SJSA1 (cell line): ENCODE results near the gene C13orf42. TPM values are rescaled to one million over a fixed set of nuclear protein-coding genes. Genes with fewer than 3 reads are reported as not detected.

Experiments used
- DNase-seq, 2 experiments: peaks; one replicate each; pipeline ENCODE4 v3.0.0-alpha.2; 2015 to 2020; ENCODE audit warnings: low spot score in 2 of 2, low read depth in 1 of 2
- H3K27ac ChIP-seq: fragments of 250-450 bp; sonication (Bioruptor Pico); 2 replicates; pipeline ENCODE4 v1.5.1; 2020; ENCODE audit warnings: mild to moderate bottlenecking, moderate library complexity
- H3K27me3 ChIP-seq: fragments of 250-450 bp; sonication (Bioruptor Pico); replicated peaks from 2 replicates; pipeline ENCODE4 v1.5.1; 2020; ENCODE audit warnings: mild to moderate bottlenecking, moderate library complexity
- H3K36me3 ChIP-seq: fragments of 250-450 bp; sonication (Bioruptor Pico); 2 replicates; pipeline ENCODE4 v1.5.1; 2020; ENCODE audit warnings: mild to moderate bottlenecking
- H3K4me1 ChIP-seq: fragments of 250-450 bp; sonication (Bioruptor Pico); replicated peaks from 2 replicates; pipeline ENCODE4 v1.6.1; 2021; ENCODE audit warnings: mild to moderate bottlenecking
- H3K4me3 ChIP-seq: fragments of 250-450 bp; sonication (Bioruptor Pico); 2 replicates; pipeline ENCODE4 v1.5.1; 2020; ENCODE audit warnings: mild to moderate bottlenecking
- H3K9me3 ChIP-seq: fragments of 250-450 bp; sonication (Bioruptor Pico); replicated peaks from 2 replicates; pipeline ENCODE4 v1.5.1; 2020; ENCODE audit warnings: mild to moderate bottlenecking
- total RNA-seq: library from RNA; depleted of rRNA; stranded (reverse); fragments of >200 nt; shearing (Covaris generic); gene quantifications from 2 replicates; pipeline ENCODE4 v1.2.3, GENCODE V29; 2014; rRNA removed

Gene C13orf42
- total RNA-seq = not detected in 2 replicates

DNA sequence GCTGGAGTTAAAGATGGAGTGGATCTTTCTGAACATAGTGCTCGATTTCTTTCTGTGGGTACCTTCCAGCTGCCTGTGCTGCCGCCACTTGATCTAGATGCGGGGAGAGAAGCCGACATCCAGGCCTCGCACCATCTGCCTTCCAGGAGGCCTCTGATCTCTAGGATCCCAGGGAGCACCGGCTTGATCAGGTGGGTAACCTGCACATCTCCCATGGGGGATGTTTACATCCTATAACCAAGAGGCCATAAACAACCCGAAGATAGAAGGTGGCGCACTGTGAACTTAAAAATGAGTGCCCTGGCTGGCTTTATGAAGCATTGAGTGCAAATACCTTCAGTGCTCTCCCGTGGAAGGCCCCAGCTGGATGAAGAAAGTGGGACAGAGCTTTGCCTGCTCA lies at the start of gene C13orf42:
TSS of gene C13orf42 (minus strand) at position 101 of the 400 bp plus-strand sequence. CDS start at position 36, 65 bp downstream.
- Histone ChIP-seq H3K27me3 (no peaks in the 10 kb centered on the region), H3K9me3 (no peaks in the 10 kb centered on the region), H3K4me3 (no peak within 1 kb of the TSS), H3K27ac (no peak within 1 kb of the TSS), H3K4me1 (no peaks in the 10 kb centered on the region), H3K36me3 (no peaks in the 10 kb centered on the region)
- DNase-seq = no peak

DNA sequence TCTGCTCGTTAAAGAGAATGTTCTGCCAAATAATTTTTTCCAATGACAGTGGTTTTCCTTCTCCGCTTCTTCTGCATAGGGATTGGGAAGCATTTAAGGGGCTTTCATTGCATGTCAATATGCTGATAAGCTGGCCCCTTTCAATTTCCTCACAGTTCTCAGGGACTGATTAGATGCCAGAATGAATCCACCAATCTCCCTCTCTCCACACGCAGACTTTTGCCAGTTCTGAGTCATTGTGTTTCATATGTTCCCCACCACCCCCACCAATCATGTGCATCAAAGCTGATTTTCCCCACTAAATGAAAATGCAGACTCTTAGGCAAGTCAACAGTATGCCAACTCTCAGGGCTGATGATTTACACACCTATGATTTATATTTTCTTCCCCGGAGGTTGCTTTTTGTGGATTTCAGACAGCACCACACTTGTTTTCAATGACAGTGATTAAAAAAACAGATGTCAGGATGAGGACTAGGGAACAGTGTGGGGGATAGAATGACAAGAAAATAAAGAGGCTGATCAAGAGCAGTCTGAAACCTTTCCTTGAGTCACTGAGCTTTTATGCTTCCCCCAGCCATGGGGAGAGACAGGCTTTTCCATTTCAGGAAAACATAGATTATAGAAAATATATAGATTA lies 47.9 kb upstream of the C13orf42 start:
- H3K9me3 ChIP-seq = no peaks in the 10 kb centered on the region
- H3K27me3 ChIP-seq = no peaks in the 10 kb centered on the region
- no peaks in the 10 kb centered on the region for H3K36me3 ChIP-seq
- no peak overlapping the region for H3K27ac ChIP-seq
- no peak for DNase-seq
- H3K4me3 ChIP-seq = no peak overlapping the region
- H3K4me1 ChIP-seq = peaks cover 7% of the 10 kb centered on the region

- H3K4me3 ChIP-seq = no peak overlapping the region
- no peaks in the 10 kb centered on the region for H3K9me3 ChIP-seq
- H3K36me3 ChIP-seq = no peaks in the 10 kb centered on the region
- no peak overlapping the region for H3K27ac ChIP-seq
- no peak for DNase-seq
- H3K27me3 ChIP-seq = no peaks in the 10 kb centered on the region
- peaks cover 8% of the 10 kb centered on the region for H3K4me1 ChIP-seq
Observed at GRCh38 chr13:51158365-51158764, 47.3 kb upstream of the C13orf42 start.

- H3K9me3 ChIP-seq = no peaks in the 10 kb centered on the region
- H3K4me1 ChIP-seq = peaks cover 8% of the 10 kb centered on the region
- no peaks in the 10 kb centered on the region for H3K27me3 ChIP-seq
- no peak for DNase-seq
- H3K27ac ChIP-seq = no peak overlapping the region
- no peak overlapping the region for H3K4me3 ChIP-seq
- no peaks in the 10 kb centered on the region for H3K36me3 ChIP-seq
Observed at GRCh38 chr13:51156648-51157047, 45.6 kb upstream of the C13orf42 start.

GRCh38 chr13:51155776-51156515 lies 44.9 kb upstream of the C13orf42 start:
- Histone ChIP-seq H3K36me3 (no peaks in the 10 kb centered on the region), H3K4me1 (peaks cover 8% of the 10 kb centered on the region), H3K27ac (no peak overlapping the region), H3K27me3 (no peaks in the 10 kb centered on the region), H3K4me3 (no peak overlapping the region), H3K9me3 (no peaks in the 10 kb centered on the region)
- DNase-seq = no peak

- Histone ChIP-seq H3K36me3 (no peaks in the 10 kb centered on the region), H3K27ac (no peak overlapping the region), H3K27me3 (peaks cover 5% of the 10 kb centered on the region; the same call in 1 of the 2 replicates), H3K9me3 (no peaks in the 10 kb centered on the region), H3K4me1 (peaks cover 8% of the 10 kb centered on the region), H3K4me3 (no peak overlapping the region)
- DNase-seq = no peak
Observed at GRCh38 chr13:51155161-51155560, 44.1 kb upstream of the C13orf42 start.

DNA sequence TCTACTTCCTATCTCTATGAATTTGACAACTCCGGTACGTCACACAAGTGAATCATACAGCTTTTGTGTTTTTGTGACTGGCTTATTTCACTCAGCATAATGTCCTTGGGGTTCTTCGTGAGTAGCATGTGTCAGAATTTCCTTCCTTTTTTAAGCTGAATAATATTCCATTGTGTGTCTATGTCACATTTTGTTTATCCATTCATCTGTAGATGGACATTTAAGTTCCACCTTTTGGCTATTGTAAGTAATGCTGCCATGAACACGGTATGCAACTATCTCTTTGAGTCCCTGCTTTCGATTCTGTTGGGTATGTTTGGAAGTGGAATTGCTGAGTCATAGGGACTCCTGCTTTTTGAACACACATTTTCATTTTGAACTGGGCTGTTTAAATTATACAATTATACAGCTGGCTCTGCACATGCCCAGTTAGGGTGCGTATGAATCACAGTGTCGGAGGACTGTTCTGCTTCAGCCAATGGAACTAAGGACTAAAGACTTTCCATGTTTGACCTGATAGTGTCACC lies 43.0 kb upstream of the C13orf42 start:
- peak in 1 of 2 experiments; percentile 27 for DNase-seq
- H3K36me3 ChIP-seq = no peaks in the 10 kb centered on the region
- peaks cover 12% of the 10 kb centered on the region; the same call in 1 of the 2 replicates for H3K27me3 ChIP-seq
- H3K4me1 ChIP-seq = peaks cover 8% of the 10 kb centered on the region
- no peak overlapping the region for H3K27ac ChIP-seq
- H3K9me3 ChIP-seq = no peaks in the 10 kb centered on the region
- peak overlapping the region; percentile 13; the same call in 1 of the 2 replicates for H3K4me3 ChIP-seq

DNA sequence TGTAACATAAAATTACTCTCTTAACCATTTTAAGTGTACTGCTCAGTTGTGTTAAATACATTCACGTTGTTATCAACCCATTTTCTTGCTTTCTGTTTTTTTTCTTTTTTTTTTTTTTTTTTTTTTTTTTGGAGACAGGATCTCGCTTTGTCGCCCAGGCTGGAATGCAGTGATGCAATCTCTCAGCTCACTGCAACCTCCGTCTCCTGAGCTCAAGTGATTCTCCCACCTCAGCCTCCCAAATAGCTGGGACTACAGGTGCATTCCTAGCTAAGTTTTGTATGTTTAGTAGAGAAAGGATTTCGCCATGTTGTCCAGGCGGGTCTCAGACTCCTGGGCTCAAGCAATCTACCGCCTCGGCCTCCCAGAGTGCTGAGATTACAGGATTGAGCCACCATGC lies 42.5 kb upstream of the C13orf42 start:
- no peak overlapping the region for H3K4me3 ChIP-seq
- peaks cover 12% of the 10 kb centered on the region; the same call in 1 of the 2 replicates for H3K27me3 ChIP-seq
- H3K4me1 ChIP-seq = peaks cover 8% of the 10 kb centered on the region
- no peaks in the 10 kb centered on the region for H3K36me3 ChIP-seq
- no peaks in the 10 kb centered on the region for H3K9me3 ChIP-seq
- DNase-seq = no peak
- no peak overlapping the region for H3K27ac ChIP-seq

GRCh38 chr13:51152701-51153100 lies 41.6 kb upstream of the C13orf42 start:
- Histone ChIP-seq H3K27ac (no peak overlapping the region), H3K9me3 (no peaks in the 10 kb centered on the region)
- no peak for DNase-seq

DNA sequence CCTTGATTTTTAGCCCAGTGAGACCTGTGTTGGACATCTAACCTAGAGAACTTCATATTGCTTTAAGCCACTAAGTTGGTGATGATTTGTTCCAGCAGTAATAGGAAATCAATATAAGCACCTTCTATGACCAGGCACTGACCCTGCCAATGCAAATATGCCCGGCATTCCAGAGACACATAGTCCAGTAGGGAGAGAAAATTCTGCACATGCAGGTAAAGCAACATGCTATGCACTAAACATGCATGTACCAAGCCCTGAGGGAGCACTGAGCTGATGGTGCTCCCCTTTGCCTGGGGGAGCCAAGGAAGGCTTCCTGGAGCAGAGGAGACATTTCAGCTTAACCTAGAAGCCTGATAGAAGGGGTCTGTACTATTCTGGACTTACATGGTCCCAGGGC lies 40.4 kb upstream of the C13orf42 start:
- Histone ChIP-seq H3K36me3 (no peaks in the 10 kb centered on the region), H3K9me3 (no peaks in the 10 kb centered on the region), H3K27ac (no peak overlapping the region), H3K4me1 (peaks cover 8% of the 10 kb centered on the region), H3K27me3 (peaks cover 12% of the 10 kb centered on the region; the same call in 1 of the 2 replicates), H3K4me3 (no peak overlapping the region)
- no peak for DNase-seq

More at GRCh38 chr13:51152701-51153100, 41.6 kb upstream of the C13orf42 start:
- no peak overlapping the region for H3K4me3 ChIP-seq
- H3K27me3 ChIP-seq = peaks cover 12% of the 10 kb centered on the region; the same call in 1 of the 2 replicates
- H3K4me1 ChIP-seq = peaks cover 8% of the 10 kb centered on the region
- no peaks in the 10 kb centered on the region for H3K36me3 ChIP-seq

GRCh38 chr13:51148952-51149573 lies 38.0 kb upstream of the C13orf42 start:
- Histone ChIP-seq H3K27ac (no peak overlapping the region), H3K9me3 (no peaks in the 10 kb centered on the region), H3K27me3 (peaks cover 12% of the 10 kb centered on the region; the same call in 1 of the 2 replicates), H3K36me3 (no peaks in the 10 kb centered on the region), H3K4me3 (no peak overlapping the region), H3K4me1 (peaks cover 2% of the 10 kb centered on the region)
- no peak for DNase-seq

- H3K4me3 ChIP-seq = no peak overlapping the region
- no peak for DNase-seq
- H3K9me3 ChIP-seq = no peaks in the 10 kb centered on the region
- H3K36me3 ChIP-seq = no peaks in the 10 kb centered on the region
- peaks cover 15% of the 10 kb centered on the region; the same call in 1 of the 2 replicates for H3K27me3 ChIP-seq
- no peaks in the 10 kb centered on the region for H3K4me1 ChIP-seq
- H3K27ac ChIP-seq = no peak overlapping the region
Observed at GRCh38 chr13:51148223-51148951, 37.3 kb upstream of the C13orf42 start.

DNA sequence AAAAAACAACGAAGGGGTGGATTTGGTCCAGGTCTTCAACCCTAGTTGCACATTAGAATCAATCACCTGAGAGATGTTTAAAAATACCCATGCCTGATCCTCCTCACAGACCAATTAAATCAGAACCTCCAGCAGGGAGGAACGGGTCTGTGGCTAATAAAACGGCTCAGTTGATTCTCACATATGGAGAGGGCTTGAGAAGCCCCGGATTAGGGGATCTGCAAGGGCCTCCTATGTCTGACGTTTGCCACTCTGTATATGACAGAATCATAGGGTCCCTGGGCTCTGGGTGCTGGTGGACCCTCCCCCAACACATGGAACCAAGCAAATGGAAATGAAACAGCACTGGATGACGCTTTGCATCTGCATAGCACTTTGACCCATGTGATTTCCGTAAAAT lies 36.7 kb upstream of the C13orf42 start:
- no peaks in the 10 kb centered on the region for H3K4me1 ChIP-seq
- H3K27me3 ChIP-seq = peaks cover 15% of the 10 kb centered on the region; the same call in 1 of the 2 replicates
- no peak overlapping the region for H3K27ac ChIP-seq
- DNase-seq = no peak
- no peaks in the 10 kb centered on the region for H3K9me3 ChIP-seq
- no peak overlapping the region for H3K4me3 ChIP-seq
- no peaks in the 10 kb centered on the region for H3K36me3 ChIP-seq
